Panc1 (cell line): ENCODE results near the gene AATK. TPM values are rescaled to one million over a fixed set of nuclear protein-coding genes. Genes with fewer than 3 reads are reported as not detected.

Experiments used
- ATAC-seq: fragments of 200-7000 bp; cut with Tn5 transposase; 2 replicates; pipeline ENCODE4 v1.9.1; 2020; ENCODE audit warnings: mild to moderate bottlenecking, moderate library complexity
- BruUV-seq: library from RNA; stranded (reverse); fragments of 400-500 nt; replicated peaks from 2 replicates; lab custom pipeline; 2021; lab: Mats Ljungman, UMichigan
- CTCF ChIA-PET: fragments of 300-600 bp; sonication (Branson Sonifier 250); formaldehyde crosslinking; loops from one replicate; lab custom pipeline; 2022; ENCODE audit warnings: antibody characterized with exemption; lab: Charles Lee
- POLR2A ChIA-PET: fragments of 300-600 bp; sonication (Branson Sonifier 250); formaldehyde crosslinking; loops from one replicate; lab custom pipeline; 2022; ENCODE audit warnings: antibody characterized with exemption; lab: Charles Lee
- DNase-seq: peaks from one replicate; pipeline ENCODE4 v3.0.0-alpha.2; 2010; ENCODE audit warnings: low read depth, low spot score
- H3K27ac ChIP-seq: 2 replicates; pipeline ENCODE4 v1.5.1; 2011; ENCODE audit warnings: mild to moderate bottlenecking, low read length, inconsistent platforms
- H3K27me3 ChIP-seq: fragments of 200-500 bp; sonication (Bioruptor generic); 2 replicates; pipeline ENCODE4 v1.6.0; 2014; ENCODE audit warnings: low read length, inconsistent platforms; ENCODE audit not compliant: control insufficient read depth, insufficient read depth
- H3K36me3 ChIP-seq: fragments of 200-500 bp; sonication (Bioruptor generic); 2 replicates; pipeline ENCODE4 v1.5.1; 2014; ENCODE audit warnings: inconsistent platforms, mild to moderate bottlenecking, low read length, moderate library complexity; ENCODE audit not compliant: control insufficient read depth, insufficient read depth
- H3K4me1 ChIP-seq: 2 replicates; pipeline ENCODE4 v1.5.1; 2011; ENCODE audit warnings: inconsistent platforms, mild to moderate bottlenecking, low read length, moderate library complexity; ENCODE audit not compliant: control insufficient read depth, insufficient read depth
- H3K4me3 ChIP-seq, 2 experiments: 2 replicates each; pipeline ENCODE4 v1.5.1; 2011 to 2012; ENCODE audit warnings: low read depth in 2 of 2, low read length in 2 of 2, mild to moderate bottlenecking in 2 of 2, inconsistent platforms in 1 of 2, moderate library complexity in 1 of 2
- H3K9me3 ChIP-seq: fragments of 200-500 bp; sonication (Bioruptor generic); 2 replicates; pipeline ENCODE4 v1.5.1; 2014; ENCODE audit warnings: low read depth, mild to moderate bottlenecking, inconsistent platforms, low read length, moderate library complexity; ENCODE audit not compliant: control insufficient read depth, insufficient read depth
- POLR2AphosphoS5 ChIP-seq: IDR thresholded peaks from 2 replicates; pipeline ENCODE4 v1.6.1; 2012; ENCODE audit warnings: mild to moderate bottlenecking, low read depth, low read length, moderate library complexity
- REST ChIP-seq, 2 experiments: IDR thresholded peaks; 2 replicates each; pipeline ENCODE4 v1.6.1; 2011 to 2012; ENCODE audit warnings: low read depth in 2 of 2, control low read depth in 1 of 2, low read length in 1 of 2, mild to moderate bottlenecking in 1 of 2, moderate library complexity in 1 of 2; ENCODE audit not compliant: insufficient read depth in 1 of 2
- SIN3A ChIP-seq: IDR thresholded peaks from 2 replicates; pipeline ENCODE4 v1.6.1; 2012; ENCODE audit warnings: low read depth, mild to moderate bottlenecking, low read length, moderate library complexity, borderline replicate concordance; ENCODE audit not compliant: insufficient read depth
- TCF7L2 ChIP-seq: IDR thresholded peaks from 2 replicates; pipeline ENCODE4 v1.6.1; 2011; ENCODE audit warnings: mild to moderate bottlenecking, low read depth, low read length, inconsistent platforms
- in situ Hi-C: cut with HindIII; loops from 2 replicates; pipeline ENCODE4 v1.10.0; 2016; ENCODE audit warnings: low sequenced_read_pairs, low pct_unique_long_range_greater_than_20kb
- intact Hi-C: fragments of 100-400 bp; cut with micrococcal nuclease; formaldehyde crosslinking; loops from one replicate; pipeline ENCODE4 v1.10.0; 2022; ENCODE audit not compliant: unreplicated experiment
- total RNA-seq: library from RNA; stranded (reverse); gene quantifications from one replicate; pipeline ENCODE4 v1.2.1, GENCODE V29; 2021; ENCODE audit not compliant: unreplicated experiment
- TF ChIP-seq, protein P1 (sequence below): fragments of 450-650 bp; IDR thresholded peaks from 2 replicates; pipeline ENCODE4 v1.5.1; 2017; ENCODE audit warnings: mild to moderate bottlenecking

AATK gene
- total RNA-seq, 1 experiment from 2014 or later = 3.7 TPM

DNA sequence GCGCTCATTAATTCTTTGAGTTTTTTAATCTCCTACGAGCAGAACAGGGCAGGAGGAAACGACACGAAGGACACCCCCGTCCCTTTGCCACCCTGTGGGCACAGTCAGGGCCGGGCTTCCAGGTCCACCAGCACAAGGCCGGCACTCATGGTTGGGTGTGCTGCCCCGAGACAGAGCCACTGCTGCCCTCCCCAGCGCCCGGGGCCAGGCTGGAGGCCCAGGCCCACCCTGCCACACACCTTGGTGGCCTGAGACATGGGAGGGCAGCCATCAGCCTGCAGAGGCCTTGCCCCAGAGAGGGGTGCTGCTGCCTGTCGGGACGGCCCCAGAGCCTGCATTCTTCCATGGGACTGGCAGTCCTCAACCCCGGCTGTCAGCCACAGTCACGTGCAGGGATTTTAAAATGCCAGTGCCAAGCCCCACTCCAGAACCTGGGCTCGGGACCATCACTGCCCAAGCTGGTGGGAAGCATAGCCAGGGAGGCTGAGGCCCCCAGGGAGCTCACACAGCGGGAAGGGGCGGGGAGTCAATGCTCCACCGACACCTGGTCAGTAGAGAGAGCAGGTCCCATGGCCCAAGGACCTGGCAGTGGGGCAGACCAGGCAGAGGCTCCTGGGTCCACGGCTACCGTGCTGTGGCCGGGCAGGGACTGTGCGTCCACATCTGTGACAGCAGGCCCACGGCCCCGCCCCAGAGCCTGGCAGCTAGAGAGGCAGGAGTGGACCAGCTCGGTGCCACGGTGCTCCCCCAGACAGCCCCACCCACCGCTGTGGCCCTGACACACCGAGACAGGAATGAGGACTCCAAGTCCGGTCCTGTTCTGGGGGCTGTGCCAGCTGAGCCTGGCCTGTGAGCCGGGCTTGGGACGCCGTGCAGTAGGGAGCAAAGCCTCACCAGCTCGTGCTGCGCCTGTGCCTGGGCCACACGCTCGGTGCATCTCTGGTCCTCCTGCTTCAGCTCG is 29.2 kb upstream of the AATK start:
- H3K4me3 ChIP-seq = no peak overlapping the region
- in situ Hi-C loops (no loop called here), intact Hi-C loops (no loop called here)
- TF ChIP-seq REST (IDR thresholded peaks at IDR 0.05; ENCODE audit: insufficient read depth in 1 of 2, low read depth in 2 of 2, low read length in 1 of 2) (no peak), TCF7L2 (no peak), POLR2AphosphoS5 (no peak), SIN3A (no peak)
- TF ChIP-seq, protein P1, sequence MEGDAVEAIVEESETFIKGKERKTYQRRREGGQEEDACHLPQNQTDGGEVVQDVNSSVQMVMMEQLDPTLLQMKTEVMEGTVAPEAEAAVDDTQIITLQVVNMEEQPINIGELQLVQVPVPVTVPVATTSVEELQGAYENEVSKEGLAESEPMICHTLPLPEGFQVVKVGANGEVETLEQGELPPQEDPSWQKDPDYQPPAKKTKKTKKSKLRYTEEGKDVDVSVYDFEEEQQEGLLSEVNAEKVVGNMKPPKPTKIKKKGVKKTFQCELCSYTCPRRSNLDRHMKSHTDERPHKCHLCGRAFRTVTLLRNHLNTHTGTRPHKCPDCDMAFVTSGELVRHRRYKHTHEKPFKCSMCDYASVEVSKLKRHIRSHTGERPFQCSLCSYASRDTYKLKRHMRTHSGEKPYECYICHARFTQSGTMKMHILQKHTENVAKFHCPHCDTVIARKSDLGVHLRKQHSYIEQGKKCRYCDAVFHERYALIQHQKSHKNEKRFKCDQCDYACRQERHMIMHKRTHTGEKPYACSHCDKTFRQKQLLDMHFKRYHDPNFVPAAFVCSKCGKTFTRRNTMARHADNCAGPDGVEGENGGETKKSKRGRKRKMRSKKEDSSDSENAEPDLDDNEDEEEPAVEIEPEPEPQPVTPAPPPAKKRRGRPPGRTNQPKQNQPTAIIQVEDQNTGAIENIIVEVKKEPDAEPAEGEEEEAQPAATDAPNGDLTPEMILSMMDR = no peak
- no peaks in the 10 kb centered on the region for H3K36me3 ChIP-seq
- no peak for DNase-seq
- ChIA-PET POLR2A (no interaction called here), CTCF (no interaction called here)
- ATAC-seq = no peak
- no peaks in the 10 kb centered on the region for H3K9me3 ChIP-seq
- no TSS peak for BruUV-seq
- no peaks in the 10 kb centered on the region for H3K27me3 ChIP-seq
- H3K27ac ChIP-seq = no peak overlapping the region
- H3K4me1 ChIP-seq = no peaks in the 10 kb centered on the region

- ChIA-PET CTCF (no interaction called here), POLR2A (no interaction called here)
- no peaks in the 10 kb centered on the region for H3K9me3 ChIP-seq
- no peak overlapping the region for H3K27ac ChIP-seq
- ATAC-seq (no peak), DNase-seq (no peak)
- H3K4me1 ChIP-seq = no peaks in the 10 kb centered on the region
- no TSS peak for BruUV-seq
- H3K27me3 ChIP-seq = no peaks in the 10 kb centered on the region
- TF ChIP-seq, protein P1 = no peak
- TF ChIP-seq REST (IDR thresholded peaks at IDR 0.05; ENCODE audit: insufficient read depth in 1 of 2, low read depth in 2 of 2, low read length in 1 of 2) (no peak), POLR2AphosphoS5 (no peak), TCF7L2 (no peak), SIN3A (no peak)
- no peak overlapping the region for H3K4me3 ChIP-seq
- no peaks in the 10 kb centered on the region for H3K36me3 ChIP-seq
- in situ Hi-C loops = no loop called here
- intact Hi-C loops = no loop called here
Observed at GRCh38 chr17:81194225-81194760, 28.3 kb upstream of the AATK start.
